HG02885 (cell line): ENCODE results near the gene NFKB1.

Experiments
- ATAC-seq: cut with Tn5 transposase; IDR thresholded peaks from one replicate; pipeline ENCODE4 v1.9.1; 2021; ENCODE audit warnings: mild to moderate bottlenecking; ENCODE audit not compliant: unreplicated experiment, poor library complexity

The NFKB1 gene

DNA sequence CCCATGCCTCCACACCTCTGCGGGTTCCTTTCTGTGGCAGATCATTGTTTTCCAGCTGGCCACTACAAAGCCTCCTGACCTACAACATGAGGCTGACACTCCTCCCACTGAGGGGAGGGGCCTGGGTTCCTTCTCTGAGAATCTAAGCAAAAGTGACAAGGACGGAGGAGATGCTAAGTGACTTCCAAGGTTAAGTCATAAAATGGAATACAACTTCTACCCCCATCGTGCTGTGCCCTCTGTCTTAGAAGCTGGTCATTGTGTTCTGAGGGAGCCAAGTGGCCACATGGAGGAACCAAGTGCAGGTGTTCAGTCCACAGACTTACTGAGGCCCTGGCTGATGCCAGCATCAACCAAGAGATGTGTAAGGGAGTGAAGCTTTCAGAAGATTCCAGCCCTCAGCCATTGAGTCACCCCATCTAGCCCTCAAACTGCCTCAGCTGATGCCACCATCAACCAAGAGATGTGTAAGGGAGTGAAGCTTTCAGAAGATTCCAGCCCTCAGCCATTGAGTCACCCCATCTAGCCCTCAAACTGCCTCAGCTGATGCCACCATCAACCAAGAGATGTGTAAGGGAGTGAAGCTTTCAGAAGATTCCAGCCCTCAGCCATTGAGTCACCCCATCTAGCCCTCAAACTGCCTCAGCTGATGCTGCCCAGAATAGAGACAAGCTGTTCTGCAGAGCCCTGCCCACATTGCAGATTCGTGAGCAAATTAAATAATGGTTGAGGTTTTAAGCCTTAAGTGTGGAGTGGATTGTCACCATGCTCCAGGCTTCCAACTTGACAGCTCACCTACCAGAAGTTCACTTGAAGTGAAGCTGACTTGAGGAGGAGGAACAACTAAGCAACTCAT, 118.8 kb downstream of the NFKB1 start:
- ATAC-seq, result peak; percentile 24

DNA sequence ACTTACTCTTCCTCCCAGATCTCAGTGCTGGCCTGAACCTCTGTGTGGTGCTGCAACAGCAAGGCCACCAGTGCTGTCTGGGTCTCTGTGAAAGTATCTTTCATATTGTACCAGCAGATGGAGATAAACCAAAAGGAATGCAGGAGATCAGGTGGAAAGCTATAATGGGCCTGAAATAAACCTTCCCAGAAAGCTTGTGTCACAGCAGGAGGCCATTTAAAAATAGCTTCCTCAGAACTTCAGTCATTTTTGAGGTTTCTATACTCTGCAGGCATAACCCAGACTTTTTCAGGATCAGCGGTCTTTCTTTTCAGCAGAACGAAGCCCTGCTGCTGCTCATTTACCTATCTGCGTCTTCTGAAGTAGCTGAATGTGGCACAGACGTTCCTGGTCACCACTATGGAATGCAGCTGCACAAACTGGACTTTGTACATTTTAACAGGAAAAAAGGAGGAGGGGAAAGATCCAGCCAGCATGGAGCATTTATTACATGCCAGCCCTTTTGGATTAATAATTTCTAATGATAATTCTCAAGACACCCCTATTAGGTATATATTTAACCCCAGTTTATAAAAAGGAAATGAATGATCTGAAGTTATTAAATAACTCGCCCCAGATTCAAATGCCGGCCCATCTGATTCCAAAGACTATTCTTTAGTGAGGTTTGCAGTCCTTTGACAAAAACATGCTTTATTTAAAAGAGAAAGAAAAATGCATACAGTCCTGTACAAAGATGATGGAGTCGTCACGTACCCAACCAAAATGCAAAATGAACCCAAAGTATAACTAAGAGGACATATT, 119.7 kb downstream of the NFKB1 start:
- peak; percentile 66 for ATAC-seq

DNA sequence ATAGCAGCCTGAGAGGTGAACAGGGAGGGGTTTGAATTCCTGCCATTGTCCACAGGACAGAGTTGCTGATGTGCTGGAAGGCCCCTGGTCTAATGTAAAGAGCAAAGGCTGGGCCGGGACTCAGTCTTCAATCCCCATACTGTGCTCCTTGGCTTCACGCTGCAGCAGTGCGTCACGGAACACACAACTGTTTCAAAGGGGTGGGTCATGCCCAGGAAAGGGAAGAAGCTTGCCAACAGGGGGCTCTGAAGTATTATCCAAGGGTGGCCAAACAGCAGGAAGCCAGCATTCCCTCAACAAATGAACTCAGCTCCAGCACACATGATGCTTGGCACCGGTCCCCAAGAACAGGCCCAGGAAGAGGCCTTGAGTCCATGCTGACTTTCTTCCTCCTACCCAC, 122.5 kb downstream of the NFKB1 start:
- no peak for ATAC-seq

DNA sequence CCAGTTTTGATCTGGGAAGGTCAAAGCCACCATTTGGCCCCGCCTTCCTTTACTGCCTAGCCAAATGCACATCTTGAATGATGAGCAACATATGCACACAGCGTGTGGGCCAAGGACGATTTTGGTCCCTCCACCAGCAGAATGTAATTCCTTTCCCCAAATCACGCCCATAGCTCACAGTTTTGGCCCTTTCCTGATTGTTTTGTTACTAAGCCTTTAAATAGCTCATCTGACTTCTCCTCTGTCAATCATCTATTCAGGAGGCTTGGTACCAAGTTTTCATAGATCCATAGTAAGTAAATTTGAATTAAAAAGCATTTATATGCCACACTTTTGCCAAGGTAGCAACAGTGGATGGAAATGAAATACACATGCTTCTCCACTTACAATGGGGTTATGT, 123.3 kb downstream of the NFKB1 start:
- ATAC-seq, result no peak

DNA sequence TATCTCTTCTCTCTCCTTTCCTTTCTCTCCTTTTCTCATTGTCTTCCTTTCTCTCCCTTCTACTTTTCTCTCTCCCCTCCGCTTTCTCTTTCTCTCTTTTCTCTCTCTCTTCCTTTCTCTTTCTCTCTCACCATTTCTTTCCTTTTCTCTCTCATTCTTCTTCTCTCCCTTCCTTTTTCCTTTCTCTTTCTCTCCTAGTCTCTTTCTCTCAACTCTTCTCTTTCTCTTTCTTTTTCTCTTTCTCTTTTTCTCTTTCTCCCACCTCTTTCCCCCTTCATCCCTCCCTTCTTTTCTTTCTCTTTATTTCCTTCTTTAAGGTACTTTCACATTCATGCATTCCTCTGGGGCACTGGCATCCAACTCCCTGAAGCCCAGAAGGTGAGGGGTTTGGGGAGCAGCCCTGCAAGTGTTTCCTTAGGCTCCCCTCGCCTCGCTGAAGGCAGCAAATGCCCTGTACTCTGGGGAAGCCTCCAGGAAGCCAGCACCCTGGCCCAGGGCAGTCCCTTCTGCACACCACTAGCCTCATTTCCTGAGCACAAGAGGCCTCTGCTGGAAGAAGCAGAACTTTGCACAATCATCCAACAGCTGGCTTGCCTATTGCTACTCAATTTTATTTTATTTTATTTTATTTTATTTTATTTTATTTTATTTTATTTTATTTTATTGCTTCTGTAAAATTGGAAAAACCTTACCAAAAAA, 124.2 kb downstream of the NFKB1 start:
- peak; percentile 91 for ATAC-seq

DNA sequence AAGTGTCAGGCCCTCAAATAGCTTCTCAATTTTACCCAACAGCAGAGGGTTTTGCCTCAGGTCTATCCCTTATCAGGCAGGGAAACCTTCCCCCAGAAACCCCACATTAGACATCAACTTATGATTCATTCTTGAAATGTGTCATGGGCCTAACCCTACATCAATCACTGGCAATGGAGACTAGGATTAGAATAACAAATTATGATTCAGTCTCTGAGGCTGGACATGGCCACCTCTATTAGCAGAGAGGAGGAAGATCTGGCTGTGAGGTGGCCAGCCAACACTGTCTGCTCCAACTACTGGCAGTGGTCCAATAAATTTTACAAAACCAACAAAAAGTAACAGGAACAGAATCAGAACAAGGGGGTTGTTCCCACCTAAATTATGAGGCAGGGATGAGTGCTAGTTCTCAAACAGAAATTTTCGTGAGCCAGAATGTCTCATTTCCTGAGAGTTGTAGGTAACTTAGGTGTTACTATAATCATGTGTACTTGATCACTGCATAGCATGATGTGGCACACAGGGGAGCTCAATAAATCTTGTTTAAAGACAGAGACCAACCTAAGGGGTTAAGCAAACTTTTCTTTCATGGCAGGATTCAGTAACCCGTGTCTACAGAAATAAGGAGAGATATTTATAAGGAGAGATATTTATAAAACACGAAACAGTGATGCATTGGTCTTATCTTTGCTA, 126.8 kb downstream of the NFKB1 start:
- peak; percentile 36 for ATAC-seq

DNA sequence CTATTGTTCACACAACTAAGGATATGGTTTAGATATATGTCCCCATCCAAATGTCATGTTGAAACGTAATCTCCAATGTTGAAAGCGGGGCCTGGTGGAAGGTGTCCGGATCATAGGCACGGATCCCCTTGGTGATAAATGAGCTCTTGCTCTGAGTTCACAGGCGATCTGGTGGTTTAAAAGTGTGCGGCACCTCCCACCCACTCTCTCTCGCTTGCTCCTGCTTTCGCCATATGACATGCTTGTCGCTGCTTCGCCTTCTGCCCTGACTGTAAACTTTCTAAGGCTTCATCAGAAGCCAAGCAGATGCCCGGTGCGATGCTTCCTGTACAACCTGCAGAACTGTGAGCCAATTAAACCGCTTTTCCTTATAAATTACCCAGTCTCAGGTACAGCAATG, 128.5 kb downstream of the NFKB1 start:
- ATAC-seq, result no peak

DNA sequence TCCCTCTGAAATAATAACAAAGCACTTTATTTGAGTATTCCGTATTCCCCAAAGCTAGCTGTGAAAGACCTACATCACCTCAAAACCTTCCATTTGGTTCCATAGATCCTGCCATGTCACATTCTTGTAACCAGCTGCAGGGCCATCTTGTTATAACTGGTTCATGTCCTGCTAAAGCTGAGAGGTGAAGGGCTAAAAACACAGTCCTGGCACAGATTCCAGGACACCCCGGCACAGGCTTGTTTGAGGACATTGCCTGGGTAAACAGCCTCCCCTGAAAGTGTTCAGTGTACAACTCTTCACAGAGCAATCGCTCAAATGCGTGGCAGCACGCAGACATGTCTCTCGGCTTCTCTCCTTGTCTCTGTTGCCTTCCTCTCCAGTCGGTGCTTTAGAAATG, 130.5 kb downstream of the NFKB1 start:
- ATAC-seq, result no peak

DNA sequence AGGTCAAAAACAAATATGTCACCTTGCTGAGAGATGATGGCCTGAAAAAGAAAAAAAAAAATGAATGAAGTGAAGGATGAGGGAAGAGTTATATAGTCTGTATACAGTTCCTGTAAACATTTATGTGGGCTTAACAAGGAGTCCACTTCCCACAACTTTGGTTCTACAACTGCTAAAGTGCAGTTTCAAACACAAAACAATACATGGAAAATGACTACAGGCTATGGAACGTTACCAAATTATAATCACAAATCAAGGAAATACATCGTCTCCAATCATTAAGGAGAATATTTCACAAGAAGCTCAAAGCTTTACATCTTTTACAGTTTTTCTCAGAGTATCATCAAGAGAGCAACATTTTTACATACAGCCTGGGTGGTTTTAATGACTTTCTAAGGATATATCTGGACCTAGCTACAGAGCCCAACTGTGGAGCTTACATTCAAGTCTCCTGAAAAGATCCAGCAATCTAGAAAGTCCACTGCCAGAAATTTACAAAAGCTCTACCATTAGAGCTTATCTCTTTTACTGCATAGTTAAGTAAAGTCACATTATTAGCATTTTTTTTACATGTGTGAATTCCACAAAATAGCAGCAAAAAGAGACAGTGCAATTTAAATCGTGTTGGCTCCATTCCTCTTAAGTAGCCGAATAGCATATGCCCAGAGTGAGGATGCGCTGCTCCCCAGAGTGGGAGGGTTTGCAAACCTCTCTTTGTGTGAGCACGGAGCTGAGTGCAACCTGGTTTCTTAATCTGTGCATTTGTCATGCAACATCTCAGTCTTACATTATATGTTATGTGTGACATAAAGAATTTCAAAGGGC, 131.3 kb downstream of the NFKB1 start:
- no peak for ATAC-seq

DNA sequence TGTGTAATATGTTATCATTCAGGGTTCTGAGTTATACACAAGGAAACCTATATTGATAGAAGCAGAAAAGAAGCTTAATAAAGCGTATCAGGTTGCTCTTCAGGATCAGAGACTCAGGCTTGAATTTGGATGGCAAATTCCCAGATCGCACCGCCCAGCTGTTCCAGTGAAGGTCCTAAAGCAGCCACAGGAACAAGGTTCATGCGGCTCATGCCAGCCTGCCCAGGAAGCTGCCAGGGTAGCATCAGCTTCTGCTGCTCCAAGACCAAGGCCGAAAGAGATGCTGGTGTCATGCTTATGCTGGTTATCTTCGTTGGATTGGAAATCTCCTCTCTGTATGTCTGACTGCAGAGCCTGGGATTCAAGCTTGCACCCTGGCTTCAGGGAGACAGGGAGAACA, 131.9 kb downstream of the NFKB1 start:
- no peak for ATAC-seq

DNA sequence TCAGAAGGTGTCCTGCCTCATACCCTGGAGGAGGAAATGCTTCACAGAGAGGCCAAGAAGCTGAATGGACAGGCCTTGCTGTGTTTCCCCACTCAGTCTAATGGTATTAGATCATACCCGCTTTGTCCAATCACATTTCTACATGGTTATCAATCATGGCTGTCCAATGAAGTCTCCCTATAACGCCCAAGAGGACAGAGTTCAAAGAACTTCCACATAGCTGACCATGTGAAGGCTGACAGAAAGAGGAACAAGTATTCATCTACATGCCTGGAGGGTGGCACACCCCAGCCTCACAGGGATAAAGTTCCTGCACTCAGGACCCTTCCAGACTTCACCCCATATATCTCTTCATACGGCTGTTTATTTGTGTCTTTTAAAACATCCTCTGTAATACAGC, 136.2 kb downstream of the NFKB1 start:
- ATAC-seq, result no peak

DNA sequence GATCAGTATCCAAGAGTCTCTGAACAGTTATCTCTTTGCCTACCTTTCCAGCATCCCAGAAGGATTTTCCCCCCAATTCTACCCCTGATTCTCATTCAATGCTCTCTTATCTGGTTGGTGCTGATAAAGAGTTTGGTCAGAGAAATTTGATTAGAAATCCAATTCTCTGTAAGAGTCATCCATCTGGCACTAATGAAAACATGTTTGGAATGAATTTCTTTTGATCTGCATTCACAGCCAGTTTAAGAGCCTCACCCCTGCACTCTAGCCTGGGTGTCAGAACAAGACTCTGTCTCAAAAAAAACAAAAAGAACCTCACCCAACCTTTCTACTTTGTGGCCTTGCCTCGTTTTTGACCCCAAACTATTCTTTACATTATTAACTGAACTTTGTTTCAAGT, 137.5 kb downstream of the NFKB1 start:
- ATAC-seq, result no peak

DNA sequence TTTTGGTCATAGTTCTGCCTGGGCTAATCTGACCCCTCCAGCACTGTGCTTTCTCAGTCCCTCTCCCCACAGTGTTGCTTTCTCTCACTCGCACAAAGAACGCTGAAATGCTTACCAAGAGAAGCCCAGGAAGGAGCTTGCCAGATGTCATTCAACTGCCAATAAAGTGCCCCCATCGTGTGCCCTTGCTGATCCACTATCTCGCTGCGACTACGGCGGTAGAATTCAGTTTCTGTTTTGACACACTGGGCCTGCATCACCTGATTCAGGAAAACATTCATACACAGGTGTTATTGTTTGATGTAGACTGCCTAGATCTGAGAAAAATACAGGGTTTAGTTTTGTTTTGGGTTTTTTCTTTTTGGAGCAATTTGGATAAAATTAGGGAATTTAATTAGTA, 138.4 kb downstream of the NFKB1 start:
- ATAC-seq, result no peak

DNA sequence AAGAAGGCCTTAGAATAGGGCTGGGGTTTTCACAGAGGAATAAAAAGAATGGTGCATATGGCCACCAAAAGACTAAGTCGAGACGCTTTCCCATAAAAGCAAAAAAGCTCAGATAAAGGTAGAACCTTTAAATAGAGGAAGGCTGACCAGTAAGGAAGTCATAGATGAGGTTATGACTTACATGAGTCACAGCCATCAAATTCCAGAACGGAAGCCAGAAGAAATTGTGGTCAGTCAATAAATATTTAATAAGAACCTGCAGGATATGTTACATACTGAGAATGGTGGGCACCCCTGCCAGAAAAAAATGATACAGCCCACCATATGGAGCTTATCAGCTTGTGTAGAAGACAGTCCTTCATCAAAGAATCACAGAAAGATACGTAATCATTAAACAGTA, 139.5 kb downstream of the NFKB1 start:
- ATAC-seq, result no peak

DNA sequence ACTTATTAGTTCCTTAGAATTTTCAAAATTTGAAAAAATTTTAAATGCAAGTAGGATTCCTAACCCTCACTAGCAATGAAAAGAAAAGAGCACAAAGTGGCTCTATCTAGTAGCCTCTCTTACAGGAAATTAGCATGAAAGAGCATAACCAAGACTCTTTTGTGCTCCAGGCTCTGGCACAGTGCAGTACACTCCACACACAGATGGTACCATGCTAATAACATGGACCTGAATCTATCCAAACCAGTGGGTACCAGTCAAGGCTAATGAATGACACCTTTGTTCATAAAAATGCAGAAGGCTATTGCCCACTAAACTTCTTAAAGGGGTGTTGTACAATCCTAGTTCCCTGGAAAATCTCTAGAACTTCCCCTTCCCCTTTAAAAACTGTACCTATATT, 140.6 kb downstream of the NFKB1 start:
- ATAC-seq, result no peak

DNA sequence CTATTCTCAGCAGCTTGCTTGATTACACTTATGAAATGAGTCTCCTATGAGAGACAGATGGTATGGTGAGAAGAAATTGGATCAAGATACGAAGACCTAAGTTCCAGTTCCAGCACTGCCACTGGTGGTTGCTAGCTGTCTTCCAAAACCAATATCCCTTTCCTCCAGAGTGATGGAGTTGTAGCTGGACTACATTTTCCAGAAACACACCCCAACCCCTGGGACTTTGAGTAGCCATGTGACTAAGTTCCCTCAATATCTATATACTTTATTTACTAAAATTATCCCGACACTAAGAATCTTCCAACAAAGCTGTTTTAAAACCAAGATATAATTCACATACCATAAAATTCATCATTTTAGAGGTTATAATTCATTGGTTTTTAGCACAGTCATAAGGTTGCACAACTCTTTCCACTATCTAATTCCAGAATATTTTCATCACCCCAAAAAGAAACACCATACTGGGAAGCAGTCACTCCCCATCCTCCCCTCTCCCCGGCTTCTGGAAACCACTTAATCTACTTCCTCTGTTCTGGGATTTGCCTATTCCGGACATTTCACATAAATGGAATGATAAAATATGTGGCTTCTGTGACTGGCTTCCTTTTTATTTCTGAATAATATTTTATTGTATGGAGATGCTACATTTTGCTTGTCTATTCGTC, 141.6 kb downstream of the NFKB1 start:
- no peak for ATAC-seq

DNA sequence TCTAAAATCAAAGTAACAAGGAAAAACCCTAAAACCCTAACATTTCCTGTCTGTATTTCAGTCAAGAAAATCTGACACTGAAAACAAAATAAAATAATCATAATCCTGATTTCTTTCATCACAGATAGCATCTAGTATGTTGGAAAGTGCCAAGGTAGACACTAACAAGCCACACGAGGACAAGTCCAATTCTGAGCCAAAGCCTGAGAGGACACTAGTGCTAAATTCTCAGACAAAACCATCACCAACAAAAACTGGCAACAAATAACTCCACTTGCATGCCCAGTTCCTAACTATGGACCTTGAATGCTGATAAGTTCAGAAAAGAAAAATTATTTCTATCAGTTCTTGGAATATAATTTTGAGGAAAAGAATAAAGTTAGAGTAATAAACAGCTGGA, 146.0 kb downstream of the NFKB1 start:
- no peak for ATAC-seq

DNA sequence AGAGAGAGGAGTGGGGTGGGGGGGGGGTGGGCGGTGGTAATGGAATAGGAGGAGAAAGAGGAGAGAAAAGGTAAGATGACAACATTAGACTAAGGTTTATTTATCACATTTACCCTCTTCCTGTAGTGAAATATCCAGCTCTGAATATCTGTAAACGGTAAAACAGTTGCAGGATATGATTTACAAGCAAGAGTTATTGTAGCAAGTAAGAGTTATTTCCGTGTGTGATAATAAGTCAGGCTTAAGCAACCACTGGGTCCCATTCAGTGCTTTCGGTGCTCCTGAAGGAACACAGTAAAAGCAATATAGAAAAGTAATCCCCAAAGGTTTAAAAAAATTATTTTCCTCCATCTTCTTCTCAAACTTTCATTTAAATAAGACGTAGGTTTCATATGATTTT, 156.0 kb downstream of the NFKB1 start:
- no peak for ATAC-seq

DNA sequence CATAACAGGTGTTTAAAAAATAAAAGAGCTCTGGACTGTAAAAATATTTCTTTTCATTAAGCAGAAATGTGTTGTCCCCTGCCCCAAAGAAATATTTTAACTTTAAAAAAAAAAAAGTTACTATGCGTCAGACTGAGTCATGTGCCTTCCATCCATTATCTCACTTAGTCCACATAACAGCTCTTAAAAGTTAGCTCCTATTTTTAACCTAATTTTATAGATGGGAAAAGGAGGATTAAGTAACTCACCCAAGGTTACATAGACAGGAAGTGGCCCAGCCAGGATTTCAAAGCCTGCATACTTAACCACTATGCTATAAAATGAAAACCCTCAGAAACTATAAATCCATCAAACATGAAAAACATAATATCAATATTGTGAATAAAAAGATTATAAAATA, 161.9 kb downstream of the NFKB1 start:
- no peak for ATAC-seq
